Smooth muscle cell (in vitro differentiated cells): ENCODE results near the gene DLG1. TPM values are rescaled to one million over a fixed set of nuclear protein-coding genes. Genes with fewer than 3 reads are reported as not detected.

ENCODE experiments used
- DNase-seq: peaks from one replicate; lab custom pipeline; 2025; ENCODE audit not compliant: unreplicated experiment; lab: John Stamatoyannopoulos, UW
- H2AFZ ChIP-seq: fragments of 200-600 bp; sonication (generic); 2 replicates; pipeline ENCODE4 v1.6.0; 2016; ENCODE audit warnings: antibody characterized with exemption, low read depth, mild to moderate bottlenecking
- H3F3A ChIP-seq: fragments of 200-600 bp; sonication (generic); 2 replicates; pipeline ENCODE4 v1.6.0; 2017; ENCODE audit warnings: antibody characterized with exemption, low read depth
- H3K27ac ChIP-seq: fragments of 200-600 bp; sonication (generic); 2 replicates; pipeline ENCODE4 v1.5.1; 2016; ENCODE audit warnings: low read depth, mild to moderate bottlenecking
- H3K27me3 ChIP-seq: fragments of 200-600 bp; sonication (generic); 2 replicates; pipeline ENCODE4 v1.6.1; 2016; ENCODE audit warnings: low read depth, mild to moderate bottlenecking
- H3K36me3 ChIP-seq: fragments of 200-600 bp; sonication (generic); 2 replicates; pipeline ENCODE4 v1.5.1; 2016; ENCODE audit warnings: low read depth
- H3K4me1 ChIP-seq: fragments of 200-600 bp; sonication (generic); 2 replicates; pipeline ENCODE4 v1.5.1; 2016; ENCODE audit warnings: low read depth
- H3K4me2 ChIP-seq: fragments of 200-600 bp; sonication (generic); 2 replicates; pipeline ENCODE4 v1.6.0; 2016; ENCODE audit warnings: mild to moderate bottlenecking
- H3K4me3 ChIP-seq: fragments of 200-600 bp; sonication (generic); 2 replicates; pipeline ENCODE4 v1.5.1; 2016; ENCODE audit warnings: mild to moderate bottlenecking
- H3K79me2 ChIP-seq: fragments of 200-600 bp; sonication (generic); 2 replicates; pipeline ENCODE4 v1.6.0; 2016; ENCODE audit warnings: low read depth, mild to moderate bottlenecking
- H3K9ac ChIP-seq: fragments of 200-600 bp; sonication (generic); 2 replicates; pipeline ENCODE4 v1.6.0; 2016; ENCODE audit warnings: low read depth
- H3K9me3 ChIP-seq: fragments of 200-600 bp; sonication (generic); replicated peaks from 2 replicates; pipeline ENCODE4 v1.5.1; 2016; ENCODE audit warnings: low read depth
- H4K20me1 ChIP-seq: fragments of 200-600 bp; sonication (generic); 2 replicates; pipeline ENCODE4 v1.6.0; 2016; ENCODE audit warnings: low read depth
- WGBS: methylation state at CpG from one replicate; pipeline ENCODE4 v1.1.7; 2016; ENCODE audit warnings: low lambda C conversion rate; 5-methylcytosine and 5-hydroxymethylcytosine counted together
- polyA plus RNA-seq: library from polyadenylated mRNA; unstranded; fragments of >200 nt; fragmentation: Nextera tagmentation; extraction: Ambion mirVana; gene quantifications from 2 replicates; pipeline ENCODE4 v1.2.1, GENCODE V29; 2016
- total RNA-seq: library from RNA; depleted of rRNA; stranded (reverse); fragments of >200 nt; gene quantifications from 2 replicates; pipeline ENCODE4 v1.2.3, GENCODE V29; 2014
- TF ChIP-seq, protein P1 (sequence below): fragments of 200-600 bp; sonication (generic); IDR thresholded peaks from 2 replicates; pipeline ENCODE4 v1.5.1; 2017; ENCODE audit warnings: borderline replicate concordance, mild to moderate bottlenecking, antibody characterized with exemption; ENCODE audit not compliant: insufficient read depth, poor library complexity, severe bottlenecking

DLG1 gene
- total and polyA plus RNA-seq, 2 experiments from 2014 or later = 23.5 to 69.0 TPM

DNA sequence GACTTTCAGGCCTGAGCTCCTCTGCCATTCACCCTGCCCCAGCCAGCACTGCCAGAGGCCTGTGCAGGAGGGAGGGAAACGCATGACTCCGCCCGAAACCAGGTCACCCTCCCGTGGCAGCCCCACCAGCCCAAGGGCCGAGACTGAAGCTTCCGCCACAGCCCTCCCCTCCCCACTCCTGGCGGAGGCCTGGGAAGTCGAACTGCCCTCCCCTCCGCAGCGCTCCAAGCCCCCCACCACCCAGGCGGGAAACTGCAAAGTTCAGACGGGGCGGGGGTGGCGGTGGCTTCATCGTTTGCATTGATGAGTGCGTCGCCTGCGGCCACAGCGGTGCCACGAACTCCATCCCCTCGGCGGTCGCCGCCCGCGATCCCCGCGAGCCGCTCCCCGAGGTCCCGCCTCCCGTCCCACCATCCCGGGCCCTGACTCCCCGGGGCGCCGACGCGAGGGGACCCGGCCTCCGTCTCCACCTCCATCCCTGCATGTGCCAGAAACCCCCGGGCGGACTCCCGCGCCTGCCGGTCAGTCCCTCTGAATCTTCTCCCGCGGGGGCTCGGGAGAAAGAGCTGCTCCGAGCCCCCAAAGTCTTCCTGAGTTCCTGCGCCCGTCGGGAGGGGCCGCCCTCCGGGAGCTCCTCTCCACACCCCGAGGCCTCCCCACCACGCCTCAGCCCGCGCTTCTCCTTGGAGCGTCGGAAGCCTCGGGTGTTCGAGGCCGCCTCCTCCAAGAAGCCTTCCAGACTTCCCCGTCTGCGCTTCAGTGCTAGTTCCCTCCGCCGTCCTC, 269.5 kb downstream of the DLG1 start:
- Histone ChIP-seq H4K20me1 (no peaks in the 10 kb centered on the region), H3K9ac (peak overlapping the region; percentile 48), H3K36me3 (no peaks in the 10 kb centered on the region), H2AFZ (no peak overlapping the region), H3K4me3 (peak overlapping the region; percentile 59), H3K4me1 (no peaks in the 10 kb centered on the region), H3K9me3 (no peaks in the 10 kb centered on the region), H3K4me2 (peak overlapping the region; percentile 88), H3K27ac (no peak overlapping the region), H3F3A (peaks cover 9% of the 10 kb centered on the region), H3K79me2 (no peaks in the 10 kb centered on the region), H3K27me3 (no peaks in the 10 kb centered on the region)
- TF ChIP-seq, protein P1, sequence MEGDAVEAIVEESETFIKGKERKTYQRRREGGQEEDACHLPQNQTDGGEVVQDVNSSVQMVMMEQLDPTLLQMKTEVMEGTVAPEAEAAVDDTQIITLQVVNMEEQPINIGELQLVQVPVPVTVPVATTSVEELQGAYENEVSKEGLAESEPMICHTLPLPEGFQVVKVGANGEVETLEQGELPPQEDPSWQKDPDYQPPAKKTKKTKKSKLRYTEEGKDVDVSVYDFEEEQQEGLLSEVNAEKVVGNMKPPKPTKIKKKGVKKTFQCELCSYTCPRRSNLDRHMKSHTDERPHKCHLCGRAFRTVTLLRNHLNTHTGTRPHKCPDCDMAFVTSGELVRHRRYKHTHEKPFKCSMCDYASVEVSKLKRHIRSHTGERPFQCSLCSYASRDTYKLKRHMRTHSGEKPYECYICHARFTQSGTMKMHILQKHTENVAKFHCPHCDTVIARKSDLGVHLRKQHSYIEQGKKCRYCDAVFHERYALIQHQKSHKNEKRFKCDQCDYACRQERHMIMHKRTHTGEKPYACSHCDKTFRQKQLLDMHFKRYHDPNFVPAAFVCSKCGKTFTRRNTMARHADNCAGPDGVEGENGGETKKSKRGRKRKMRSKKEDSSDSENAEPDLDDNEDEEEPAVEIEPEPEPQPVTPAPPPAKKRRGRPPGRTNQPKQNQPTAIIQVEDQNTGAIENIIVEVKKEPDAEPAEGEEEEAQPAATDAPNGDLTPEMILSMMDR = no peak
- DNase-seq = no peak
- 11% methylated on average over 38 of the region's 67 CpGs for WGBS

DNA sequence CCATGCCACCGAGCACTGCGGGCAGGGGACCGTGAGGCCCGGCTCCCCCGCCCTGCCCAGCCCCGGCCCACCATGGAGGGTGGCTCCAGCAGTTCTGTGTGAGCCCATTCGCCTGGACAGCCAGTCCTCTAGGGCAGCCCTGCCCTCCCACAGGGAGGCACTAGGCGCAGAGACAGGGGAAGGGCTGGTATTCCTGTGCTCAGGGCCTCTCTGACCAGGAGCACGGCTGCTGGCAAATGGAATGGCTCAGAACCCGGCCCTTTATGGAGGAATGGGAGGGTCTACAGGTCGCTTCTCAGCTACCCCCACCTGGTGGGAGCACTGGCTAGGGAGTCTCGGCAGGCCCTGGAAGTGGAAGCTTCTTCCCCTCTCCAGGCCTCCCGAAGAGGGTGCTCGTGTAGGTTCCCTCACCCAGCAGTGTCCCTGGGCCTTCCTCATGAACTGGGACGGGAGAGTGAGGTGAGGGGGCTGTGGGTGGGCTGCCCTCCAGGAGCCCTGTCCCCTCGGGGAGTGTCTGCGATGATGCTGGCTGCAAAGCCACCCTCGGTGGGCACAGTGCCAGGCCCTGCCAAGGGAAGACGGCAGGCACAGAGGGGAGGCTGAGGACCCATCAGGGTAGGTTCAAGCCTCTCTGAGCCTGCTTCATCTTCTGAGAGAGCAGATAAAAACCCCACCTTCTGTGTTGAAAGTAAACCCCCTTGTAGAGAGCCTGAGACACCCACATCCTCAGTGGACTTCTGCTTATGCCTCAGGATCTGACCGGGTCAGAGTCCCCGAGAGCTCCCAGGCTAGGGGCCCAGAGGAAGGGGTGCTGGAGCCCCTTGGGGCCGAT, 270.3 kb downstream of the DLG1 start:
- no peak overlapping the region for H3K27ac ChIP-seq
- H3K9me3 ChIP-seq = no peaks in the 10 kb centered on the region
- H3F3A ChIP-seq = peaks cover 9% of the 10 kb centered on the region
- no peaks in the 10 kb centered on the region for H3K36me3 ChIP-seq
- peaks cover under 1% of the 10 kb centered on the region for H3K4me1 ChIP-seq
- no peak overlapping the region for H2AFZ ChIP-seq
- no peaks in the 10 kb centered on the region for H3K79me2 ChIP-seq
- TF ChIP-seq, protein P1 = no peak
- H3K4me2 ChIP-seq = peak overlapping the region; percentile 88
- no peak overlapping the region for H3K9ac ChIP-seq
- no peak for DNase-seq
- peak overlapping the region; percentile 59 for H3K4me3 ChIP-seq
- WGBS = 90% methylated on average over 18 of the region's 22 CpGs
- no peaks in the 10 kb centered on the region for H3K27me3 ChIP-seq
- H4K20me1 ChIP-seq = no peaks in the 10 kb centered on the region

DNA sequence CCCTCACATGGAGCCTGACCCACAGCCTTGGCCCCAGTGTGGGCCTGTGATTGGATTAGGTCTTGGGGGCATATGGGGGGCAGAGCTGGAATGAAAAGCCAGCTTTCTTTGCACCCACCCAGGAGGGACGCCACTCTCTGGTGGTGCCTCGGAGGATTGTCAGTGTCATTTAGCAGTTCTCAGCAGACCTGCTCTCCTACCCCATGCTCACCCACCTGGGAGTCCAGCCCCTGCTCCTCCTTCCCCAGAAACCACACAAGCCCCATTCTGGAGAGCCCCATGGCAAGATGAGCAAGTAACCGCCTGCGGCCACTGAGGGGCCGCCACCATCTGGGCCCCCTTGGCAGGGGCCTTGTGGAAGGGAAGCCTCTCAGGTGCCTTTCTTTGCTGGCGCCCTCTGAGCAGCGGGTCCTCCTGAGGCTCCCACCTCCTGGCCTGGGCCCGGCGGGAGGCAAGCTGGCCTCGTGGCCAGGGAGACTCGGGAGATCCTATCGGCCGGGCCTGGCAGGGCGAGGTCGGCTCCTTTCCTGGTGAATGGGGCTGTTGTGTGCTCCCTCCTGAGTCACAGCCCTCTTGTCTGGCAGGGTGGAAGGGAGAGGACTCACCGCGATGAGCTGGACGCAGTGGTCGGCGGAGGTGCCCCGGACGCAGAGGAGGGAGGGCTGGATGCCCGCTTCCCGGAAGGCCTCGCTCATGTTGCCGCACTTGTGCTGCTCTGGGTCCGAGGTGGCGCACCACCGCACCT, 271.1 kb downstream of the DLG1 start:
- Histone ChIP-seq H3K9me3 (no peaks in the 10 kb centered on the region), H3K4me2 (no peak overlapping the region), H3K36me3 (no peaks in the 10 kb centered on the region), H2AFZ (no peak overlapping the region), H3K27ac (no peak overlapping the region), H3K9ac (no peak overlapping the region), H3K79me2 (no peaks in the 10 kb centered on the region), H3F3A (peaks cover 9% of the 10 kb centered on the region), H3K27me3 (no peaks in the 10 kb centered on the region), H3K4me3 (no peak overlapping the region), H3K4me1 (peaks cover 4% of the 10 kb centered on the region), H4K20me1 (no peaks in the 10 kb centered on the region)
- 84% methylated on average over 29 of the region's 29 CpGs for WGBS
- no peak for DNase-seq
- TF ChIP-seq, protein P1 = no peak
